Osteocyte (in vitro differentiated cells): ENCODE measurements around the gene DDX60. TPM values are rescaled to one million over a fixed set of nuclear protein-coding genes. Genes with fewer than 3 reads are reported as not detected.

Experiments
- DNase-seq: peaks from one replicate; pipeline ENCODE4 v3.0.0; 2021; ENCODE audit warnings: mixed read lengths; ENCODE audit not compliant: unreplicated experiment; ENCODE audit errors: extremely low spot score
- H3K27ac Mint-ChIP-seq: one replicate; pipeline ENCODE4 v1.8.0; 2021; ENCODE audit warnings: mild to moderate bottlenecking, mixed read lengths; ENCODE audit not compliant: unreplicated experiment
- H3K27me3 Mint-ChIP-seq: one replicate; pipeline ENCODE4 v1.8.0; 2021; ENCODE audit warnings: mixed read lengths; ENCODE audit not compliant: unreplicated experiment
- H3K36me3 Mint-ChIP-seq: one replicate; pipeline ENCODE4 v1.8.0; 2021; ENCODE audit warnings: mixed read lengths; ENCODE audit not compliant: unreplicated experiment
- H3K4me1 Mint-ChIP-seq: one replicate; pipeline ENCODE4 v1.8.0; 2021; ENCODE audit warnings: mixed read lengths; ENCODE audit not compliant: unreplicated experiment
- H3K4me3 Mint-ChIP-seq: one replicate; pipeline ENCODE4 v1.8.0; 2021; ENCODE audit warnings: mild to moderate bottlenecking, moderate library complexity, mixed read lengths; ENCODE audit not compliant: unreplicated experiment
- H3K9me3 Mint-ChIP-seq: one replicate; pipeline ENCODE4 v1.8.0; 2021; ENCODE audit warnings: mixed read lengths; ENCODE audit not compliant: unreplicated experiment
- total RNA-seq: library from RNA; stranded (reverse); gene quantifications from 2 replicates; pipeline ENCODE4 v1.2.1, GENCODE V29; 2021
- TF ChIP-seq, protein P1 (sequence below): fragments of 200-600 bp; sonication (generic); IDR thresholded peaks from 2 replicates; pipeline ENCODE4 v1.5.0; 2021; ENCODE audit warnings: antibody characterized with exemption, mild to moderate bottlenecking, moderate library complexity

Gene DDX60
- total RNA-seq, 1 donor from 2014 or later, result 15.7 TPM

DNA sequence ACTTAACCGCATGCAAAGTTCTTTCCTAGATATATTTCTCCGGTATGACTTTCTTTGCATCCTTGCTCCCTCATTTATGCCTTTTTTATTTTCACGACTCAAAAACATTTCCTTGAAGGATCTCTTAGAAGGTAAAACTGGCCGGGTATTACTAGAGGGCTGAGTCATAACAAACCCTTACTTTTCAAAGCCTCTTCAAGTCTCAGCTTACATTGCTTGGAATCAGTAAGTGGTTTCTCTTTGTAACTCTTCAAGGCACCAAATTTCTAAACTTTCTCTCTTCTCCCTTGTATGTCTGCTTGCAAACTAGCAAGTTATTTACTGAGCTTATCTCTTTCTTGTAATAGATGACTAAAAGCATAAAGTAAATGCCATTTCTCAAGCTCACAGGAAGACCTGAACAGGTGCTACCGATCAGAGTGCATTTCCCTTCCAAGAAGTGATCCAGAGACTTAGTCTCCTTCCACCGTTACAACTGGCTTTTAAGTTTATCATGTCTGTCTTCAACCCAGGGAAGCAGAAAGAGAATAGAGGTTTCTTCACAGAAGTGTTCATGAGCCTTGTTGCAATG lies 150.8 kb downstream of the DDX60 start:
- H3K36me3 Mint-ChIP-seq, result no peaks in the 10 kb centered on the region
- H3K4me1 Mint-ChIP-seq, result no peaks in the 10 kb centered on the region
- no peak overlapping the region for H3K27ac Mint-ChIP-seq
- no peaks in the 10 kb centered on the region for H3K9me3 Mint-ChIP-seq
- TF ChIP-seq, protein P1, sequence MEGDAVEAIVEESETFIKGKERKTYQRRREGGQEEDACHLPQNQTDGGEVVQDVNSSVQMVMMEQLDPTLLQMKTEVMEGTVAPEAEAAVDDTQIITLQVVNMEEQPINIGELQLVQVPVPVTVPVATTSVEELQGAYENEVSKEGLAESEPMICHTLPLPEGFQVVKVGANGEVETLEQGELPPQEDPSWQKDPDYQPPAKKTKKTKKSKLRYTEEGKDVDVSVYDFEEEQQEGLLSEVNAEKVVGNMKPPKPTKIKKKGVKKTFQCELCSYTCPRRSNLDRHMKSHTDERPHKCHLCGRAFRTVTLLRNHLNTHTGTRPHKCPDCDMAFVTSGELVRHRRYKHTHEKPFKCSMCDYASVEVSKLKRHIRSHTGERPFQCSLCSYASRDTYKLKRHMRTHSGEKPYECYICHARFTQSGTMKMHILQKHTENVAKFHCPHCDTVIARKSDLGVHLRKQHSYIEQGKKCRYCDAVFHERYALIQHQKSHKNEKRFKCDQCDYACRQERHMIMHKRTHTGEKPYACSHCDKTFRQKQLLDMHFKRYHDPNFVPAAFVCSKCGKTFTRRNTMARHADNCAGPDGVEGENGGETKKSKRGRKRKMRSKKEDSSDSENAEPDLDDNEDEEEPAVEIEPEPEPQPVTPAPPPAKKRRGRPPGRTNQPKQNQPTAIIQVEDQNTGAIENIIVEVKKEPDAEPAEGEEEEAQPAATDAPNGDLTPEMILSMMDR, result no peak
- DNase-seq, result no peak
- H3K4me3 Mint-ChIP-seq, result no peak overlapping the region
- peaks cover 13% of the 10 kb centered on the region for H3K27me3 Mint-ChIP-seq

Other genes with a start within 250 kb of the DDX60 start
- not detected in 2 replicates for gene ANXA10, start 226.2 kb downstream of the DDX60 start, total RNA-seq
- 7.1 and 7.6 TPM in 2 replicates for gene DDX60L, start 161.7 kb upstream of the DDX60 start, total RNA-seq
- gene PALLD, start 178.3 kb upstream of the DDX60 start, total RNA-seq, result 396 and 397 TPM in 2 replicates